ENCODE data around the gene PLXNA4. TPM values are rescaled to one million over a fixed set of nuclear protein-coding genes. Genes with fewer than 3 reads are reported as not detected.

Gene PLXNA4
- polyA plus RNA-seq, 2 of the 4 experiments (the other 2 are of a cell fraction) = 0.12 to 0.34 TPM

GRCh38 chr7:132434041-132434440, 142.2 kb downstream of the PLXNA4 start:
- no peak for DNase-seq (ENCODE audit: low read depth in 1 of 2, low spot score in 1 of 2)
- Histone ChIP-seq H3K4me1 (peaks cover 5% of the 10 kb centered on the region; the same call in 2 of the 3 replicates), H3K9me3 (no peaks in the 10 kb centered on the region), H3K4me2 (no peak overlapping the region), H3K4me3 (no peak overlapping the region), H3K27ac (no peak overlapping the region)
- ChIA-PET POLR2A (no interaction called here), CTCF (interaction anchor here (0.6 kb wide), 1 partner anchor 200 kb away, joined by 3 read pairs; no protein-coding TSS in a partner anchor)
- FAIRE-seq = no peak
- 68% methylated on average over 7 of the region's 7 CpGs for WGBS (ENCODE audit: missing lambda C conversion rate)
- no peak for TF ChIP-seq JUNB (IDR thresholded peaks at IDR 0.05)
- no peak for TF ChIP-seq PBX3 (IDR thresholded peaks at IDR 0.05)
- TF ChIP-seq FOSL2 (IDR thresholded peaks at IDR 0.05) = no peak
- TF ChIP-seq FOSL2 (CRISPR knock-in tag; IDR thresholded peaks at IDR 0.05) = no peak
- TF ChIP-seq ZFP36 (IDR thresholded peaks at IDR 0.05; ENCODE audit: borderline replicate concordance, partially characterized antibody) = no peak
- TF ChIP-seq FOXS1 (CRISPR knock-in tag; IDR thresholded peaks at IDR 0.05) = no peak
- no peak for TF ChIP-seq CBX8 (IDR thresholded peaks at IDR 0.05)
- no peak for TF ChIP-seq NR3C1 (IDR thresholded peaks at IDR 0.05)
- TF ChIP-seq GATA3 (IDR thresholded peaks at IDR 0.05; ENCODE audit: borderline replicate concordance) = no peak
- no peak for TF ChIP-seq RFX5 (IDR thresholded peaks at IDR 0.05)
- no peak for TF ChIP-seq REST (IDR thresholded peaks at IDR 0.05)
- no peak for TF ChIP-seq RARB (CRISPR knock-in tag; IDR thresholded peaks at IDR 0.05)
- no peak for TF ChIP-seq MYC (IDR thresholded peaks at IDR 0.05; ENCODE audit: borderline replicate concordance, low read length)
- TF ChIP-seq CHD2 (IDR thresholded peaks at IDR 0.05; ENCODE audit: low read length, partially characterized antibody) = no peak
- TF ChIP-seq EHMT2 (IDR thresholded peaks at IDR 0.05; ENCODE audit: low read depth) = no peak
- TF ChIP-seq KDM1A (IDR thresholded peaks at IDR 0.05; ENCODE audit: low read depth) = no peak
- no peak for TF ChIP-seq BHLHE40 (IDR thresholded peaks at IDR 0.05; ENCODE audit: low read depth, low read length)
- no peak for TF ChIP-seq POLR2AphosphoS2 (conservative IDR thresholded peaks at IDR 0.05; ENCODE audit: low read length)
- no peak for TF ChIP-seq ATOH8 (CRISPR knock-in tag; IDR thresholded peaks at IDR 0.05; ENCODE audit: low read depth)
- TF ChIP-seq SREBF2 (IDR thresholded peaks at IDR 0.05) = no peak
- ATAC-seq = no peak

GRCh38 chr7:132433301-132433700, 143.0 kb downstream of the PLXNA4 start:
- H3K4me3 ChIP-seq = no peak overlapping the region
- CTCF ChIA-PET = no interaction called here

More at GRCh38 chr7:132433301-132433700, 143.0 kb downstream of the PLXNA4 start:
- Histone ChIP-seq H3K4me1 (peaks cover 5% of the 10 kb centered on the region; the same call in 2 of the 3 replicates), H3K9me3 (no peaks in the 10 kb centered on the region), H3K27ac (no peak overlapping the region), H3K4me2 (no peak overlapping the region)
- WGBS (ENCODE audit: missing lambda C conversion rate) = 53% methylated on average over 2 of the region's 2 CpGs
- POLR2A ChIA-PET = no interaction called here
- TF ChIP-seq ESRRA (IDR thresholded peaks at IDR 0.05; ENCODE audit: borderline replicate concordance, low read length) (no peak), RCOR1 (IDR thresholded peaks at IDR 0.05; ENCODE audit: low read depth, low read length) (no peak), HES2 (IDR thresholded peaks at IDR 0.05) (no peak), ZNF302 (CRISPR knock-in tag; IDR thresholded peaks at IDR 0.05) (no peak), CEBPB (IDR thresholded peaks at IDR 0.05) (no peak), TP53 (CRISPR knock-in tag; IDR thresholded peaks at IDR 0.05) (no peak), MAZ (IDR thresholded peaks at IDR 0.05; ENCODE audit: borderline replicate concordance, low read depth, low read length) (no peak), PBX3 (IDR thresholded peaks at IDR 0.05) (no peak), GATA3 (IDR thresholded peaks at IDR 0.05; ENCODE audit: borderline replicate concordance) (no peak), RAD21 (conservative IDR thresholded peaks at IDR 0.05 in 1 of 2, IDR thresholded peaks at IDR 0.05 in 1 of 2) (no peak), MYC (IDR thresholded peaks at IDR 0.05; ENCODE audit: borderline replicate concordance, low read length) (no peak), CBX2 (IDR thresholded peaks at IDR 0.05; ENCODE audit: borderline replicate concordance, low read depth) (no peak), KDM5A (IDR thresholded peaks at IDR 0.05) (no peak), HOXB13 (CRISPR knock-in tag; IDR thresholded peaks at IDR 0.05; ENCODE audit: low read depth) (no peak)
- DNase-seq (ENCODE audit: low read depth in 1 of 2, low spot score in 1 of 2) (no peak), FAIRE-seq (no peak), ATAC-seq (no peak)

Measured in A549 (cell line).